ENCODE measurements around the gene NUP107.

Gene NUP107

GRCh38 chr12:68788554-68789143 lies 101.9 kb downstream of the NUP107 start:
- no peaks in the 10 kb centered on the region for H3K36me3 ChIP-seq (replicated peaks; ENCODE audit: insufficient read depth, low read length)
- no peak overlapping the region for H2AFZ ChIP-seq (ENCODE audit: low read length)
- peaks cover 12% of the 10 kb centered on the region; the same call in 1 of the 2 replicates for H3K4me1 ChIP-seq (ENCODE audit: low read length)
- H3K4me3 ChIP-seq (ENCODE audit: low read length), result no peak overlapping the region
- DNase-seq, result no peak
- no peaks in the 10 kb centered on the region for H3F3A ChIP-seq (ENCODE audit: insufficient read depth, low read length)
- H3K4me2 ChIP-seq (ENCODE audit: low read depth, low read length), result no peak overlapping the region
- H3K9ac ChIP-seq (ENCODE audit: low read length), result no peak overlapping the region
- no peak for TF ChIP-seq EZH2phosphoT487 (IDR thresholded peaks at IDR 0.05; ENCODE audit: low read length)
- TF ChIP-seq EZH2 (optimal IDR thresholded peaks at IDR 0.05; ENCODE audit: low read depth, low read length), result no peak
- no peak for TF ChIP-seq CTCF (IDR thresholded peaks at IDR 0.05; ENCODE audit: low read length)
- no peaks in the 10 kb centered on the region for H3K79me2 ChIP-seq (ENCODE audit: low read length)
- no peaks in the 10 kb centered on the region for H3K27me3 ChIP-seq (replicated peaks; ENCODE audit: insufficient read depth, low read length)
- H3K9me3 ChIP-seq (replicated peaks; ENCODE audit: insufficient read depth, low read length), result no peaks in the 10 kb centered on the region
- no peaks in the 10 kb centered on the region for H4K20me1 ChIP-seq (ENCODE audit: insufficient read depth, low read length)
- H3K27ac ChIP-seq (ENCODE audit: low read length), result no peak overlapping the region
- no peaks in the 10 kb centered on the region for H3K9me2 ChIP-seq (replicated peaks; ENCODE audit: insufficient read depth, low read length)

GRCh38 chr12:68789144-68789878 lies 102.5 kb downstream of the NUP107 start:
- no peak for DNase-seq
- no peak for TF ChIP-seq CTCF (IDR thresholded peaks at IDR 0.05; ENCODE audit: low read length)

GRCh38 chr12:68790081-68790951 lies 103.5 kb downstream of the NUP107 start:
- H3K36me3 ChIP-seq (replicated peaks; ENCODE audit: insufficient read depth, low read length), result no peaks in the 10 kb centered on the region
- no peak overlapping the region for H3K27ac ChIP-seq (ENCODE audit: low read length)
- no peaks in the 10 kb centered on the region for H3K79me2 ChIP-seq (ENCODE audit: low read length)
- peaks cover 12% of the 10 kb centered on the region; the same call in 1 of the 2 replicates for H3K4me1 ChIP-seq (ENCODE audit: low read length)
- H3F3A ChIP-seq (ENCODE audit: insufficient read depth, low read length), result no peaks in the 10 kb centered on the region
- H3K4me3 ChIP-seq (ENCODE audit: low read length), result no peak overlapping the region
- no peak overlapping the region for H2AFZ ChIP-seq (ENCODE audit: low read length)
- no peak for DNase-seq
- H3K4me2 ChIP-seq (ENCODE audit: low read depth, low read length), result no peak overlapping the region
- no peaks in the 10 kb centered on the region for H4K20me1 ChIP-seq (ENCODE audit: insufficient read depth, low read length)
- no peaks in the 10 kb centered on the region for H3K27me3 ChIP-seq (replicated peaks; ENCODE audit: insufficient read depth, low read length)
- TF ChIP-seq EZH2phosphoT487 (IDR thresholded peaks at IDR 0.05; ENCODE audit: low read length) (no peak), EZH2 (optimal IDR thresholded peaks at IDR 0.05; ENCODE audit: low read depth, low read length) (no peak), CTCF (IDR thresholded peaks at IDR 0.05; ENCODE audit: low read length) (no peak)
- no peaks in the 10 kb centered on the region for H3K9me3 ChIP-seq (replicated peaks; ENCODE audit: insufficient read depth, low read length)
- no peaks in the 10 kb centered on the region for H3K9me2 ChIP-seq (replicated peaks; ENCODE audit: insufficient read depth, low read length)
- no peak overlapping the region for H3K9ac ChIP-seq (ENCODE audit: low read length)

More at GRCh38 chr12:68789144-68789878, 102.5 kb downstream of the NUP107 start:
- Histone ChIP-seq H3K4me2 (ENCODE audit: low read depth, low read length) (no peak overlapping the region), H3K27me3 (replicated peaks; ENCODE audit: insufficient read depth, low read length) (no peaks in the 10 kb centered on the region), H3K27ac (ENCODE audit: low read length) (no peak overlapping the region), H3K4me3 (ENCODE audit: low read length) (no peak overlapping the region), H4K20me1 (ENCODE audit: insufficient read depth, low read length) (no peaks in the 10 kb centered on the region), H3K9ac (ENCODE audit: low read length) (no peak overlapping the region), H3K36me3 (replicated peaks; ENCODE audit: insufficient read depth, low read length) (no peaks in the 10 kb centered on the region), H3F3A (ENCODE audit: insufficient read depth, low read length) (no peaks in the 10 kb centered on the region), H3K4me1 (ENCODE audit: low read length) (peaks cover 12% of the 10 kb centered on the region; the same call in 1 of the 2 replicates), H3K9me3 (replicated peaks; ENCODE audit: insufficient read depth, low read length) (no peaks in the 10 kb centered on the region), H2AFZ (ENCODE audit: low read length) (no peak overlapping the region), H3K79me2 (ENCODE audit: low read length) (no peaks in the 10 kb centered on the region), H3K9me2 (replicated peaks; ENCODE audit: insufficient read depth, low read length) (no peaks in the 10 kb centered on the region)

All from MM.1S (cell line).